A549 (cell line): Measurements from ENCODE around the gene BRAP. TPM values are rescaled to one million over a fixed set of nuclear protein-coding genes. Genes with fewer than 3 reads are reported as not detected.
"Not testable (repeated sequence)": the region's sequence is repeated elsewhere in the genome, so short reads cannot be mapped to it uniquely, and the experiment has no call there.

ENCODE experiments used
- ATAC-seq, 2 experiments: fragments of 200-7000 bp in 1 of 2; fragments of >200 bp in 1 of 2; cut with Nextera tagmentation in 1 of 2; cut with Tn5 transposase in 1 of 2; 3 replicates each; pipeline versions ENCODE4 v1.8.0 to v1.9.1; 2018 to 2020; ENCODE audit warnings: mild to moderate bottlenecking in 1 of 2, moderate library complexity in 1 of 2
- CTCF ChIA-PET: fragments of 300-600 bp; sonication (Branson Sonifier 250); formaldehyde crosslinking; extraction: SDS; loops from one replicate; lab custom pipeline; 2021; ENCODE audit warnings: antibody characterized with exemption, inconsistent platforms; lab: Yijun Ruan, JAX
- POLR2A ChIA-PET: fragments of 350-600 bp; formaldehyde crosslinking; extraction: SDS; loops from one replicate; lab custom pipeline; 2021; ENCODE audit warnings: antibody characterized with exemption, inconsistent platforms; lab: Yijun Ruan, JAX
- DNase-seq, 2 experiments: peaks; one replicate each; pipeline versions ENCODE4 v3.0.0 to v3.0.0-alpha.2; 2011 to 2016; ENCODE audit warnings: low read depth in 1 of 2, low spot score in 1 of 2
- FAIRE-seq: peaks from 2 replicates; lab custom pipeline; 2011; peaks lifted over from hg19 to GRCh38; lab: Jason Lieb, UNC
- H3K27ac ChIP-seq, 2 experiments: fragments of >200 bp; sonication (Bioruptor Twin); formaldehyde crosslinking; 3 replicates each; pipeline ENCODE4 v1.5.1; 2016 to 2017
- H3K4me1 ChIP-seq: fragments of >200 bp; sonication (Bioruptor Twin); formaldehyde crosslinking; 3 replicates; pipeline ENCODE4 v1.6.1; 2016
- H3K4me2 ChIP-seq: fragments of >200 bp; sonication (Bioruptor Twin); formaldehyde crosslinking; 3 replicates; pipeline ENCODE4 v1.6.1; 2016
- H3K4me3 ChIP-seq: fragments of >200 bp; sonication (Bioruptor Twin); formaldehyde crosslinking; 3 replicates; pipeline ENCODE4 v1.5.1; 2016
- H3K9me3 ChIP-seq: fragments of >200 bp; sonication (Bioruptor Twin); formaldehyde crosslinking; 3 replicates; pipeline ENCODE4 v1.6.1; 2016
- ATOH8 ChIP-seq: fragments of 250-450 bp; sonication (Bioruptor Pico); IDR thresholded peaks from 2 replicates; pipeline ENCODE4 v1.5.0; 2020; ENCODE audit warnings: low read depth, mild to moderate bottlenecking, moderate library complexity
- BCL3 ChIP-seq: fragments of >200 bp; sonication (Bioruptor Twin); formaldehyde crosslinking; IDR thresholded peaks from 3 replicates; pipeline ENCODE4 v1.6.1; 2016
- BHLHE40 ChIP-seq: IDR thresholded peaks from 2 replicates; pipeline ENCODE4 v1.6.1; 2012; ENCODE audit warnings: low read depth, low read length, inconsistent platforms
- E2F6 ChIP-seq: IDR thresholded peaks from 2 replicates; pipeline ENCODE4 v1.6.1; 2012; ENCODE audit warnings: low read depth, borderline replicate concordance
- EP300 ChIP-seq, 2 experiments: fragments of >200 bp; sonication (Bioruptor Twin); formaldehyde crosslinking; IDR thresholded peaks; 2 replicates in 1 of 2; 3 replicates in 1 of 2; pipeline ENCODE4 v1.6.1; 2016 to 2017
- ESRRA ChIP-seq: fragments of 150-350 bp; IDR thresholded peaks from 2 replicates; pipeline ENCODE4 v1.6.1; 2014; ENCODE audit warnings: mild to moderate bottlenecking, low read length, borderline replicate concordance
- FOSB ChIP-seq: fragments of 250-450 bp; sonication (Bioruptor Pico); IDR thresholded peaks from 2 replicates; pipeline ENCODE4 v1.5.0; 2020; ENCODE audit warnings: mild to moderate bottlenecking, moderate library complexity
- HDAC2 ChIP-seq: fragments of 200-600 bp; sonication (generic); IDR thresholded peaks from 2 replicates; pipeline ENCODE4 v1.6.1; 2016
- HOXB5 ChIP-seq: fragments of 250-450 bp; sonication (Bioruptor Pico); IDR thresholded peaks from 2 replicates; pipeline ENCODE4 v1.5.0; 2020; ENCODE audit warnings: mild to moderate bottlenecking, moderate library complexity
- JUN ChIP-seq, 2 experiments: fragments of >200 bp; sonication (Bioruptor Twin); formaldehyde crosslinking; IDR thresholded peaks; 2 replicates in 1 of 2; 3 replicates in 1 of 2; pipeline ENCODE4 v1.6.1; 2016 to 2017
- MAZ ChIP-seq: fragments of 150-350 bp; IDR thresholded peaks from 2 replicates; pipeline ENCODE4 v1.6.1; 2014; ENCODE audit warnings: antibody characterized with exemption, low read depth, low read length, borderline replicate concordance
- MYC ChIP-seq: IDR thresholded peaks from 2 replicates; pipeline ENCODE4 v1.6.1; 2012; ENCODE audit warnings: mild to moderate bottlenecking, inconsistent platforms, low read length, improper control_type of control experiment, borderline replicate concordance
- NR3C1 ChIP-seq: fragments of >200 bp; sonication (Bioruptor Twin); formaldehyde crosslinking; IDR thresholded peaks from 3 replicates; pipeline ENCODE4 v1.6.1; 2017
- PBX3 ChIP-seq: IDR thresholded peaks from 2 replicates; pipeline ENCODE4 v1.6.1; 2012
- POLR2A ChIP-seq: IDR thresholded peaks from 2 replicates; pipeline ENCODE4 v1.6.1; 2012; ENCODE audit warnings: mild to moderate bottlenecking, low read length
- POLR2AphosphoS2 ChIP-seq: conservative IDR thresholded peaks from 2 replicates; pipeline ENCODE4 v1.6.1; 2012; ENCODE audit warnings: low read length, improper control_type of control experiment, inconsistent platforms
- REST ChIP-seq: fragments of 200-600 bp; sonication (generic); IDR thresholded peaks from 2 replicates; pipeline ENCODE4 v1.6.1; 2016; ENCODE audit warnings: antibody characterized with exemption, mild to moderate bottlenecking, moderate library complexity
- RNF2 ChIP-seq: fragments of 200-600 bp; sonication (generic); IDR thresholded peaks from 2 replicates; pipeline ENCODE4 v1.6.1; 2016; ENCODE audit warnings: low read depth, mild to moderate bottlenecking, antibody characterized with exemption, moderate library complexity, borderline replicate concordance
- SMC3 ChIP-seq: fragments of >200 bp; sonication (Bioruptor Twin); formaldehyde crosslinking; IDR thresholded peaks from 3 replicates; pipeline ENCODE4 v1.6.1; 2018; ENCODE audit warnings: inconsistent platforms
- TP53 ChIP-seq: fragments of 250-450 bp; sonication (Bioruptor Pico); IDR thresholded peaks from 2 replicates; pipeline ENCODE4 v1.5.0; 2021; ENCODE audit warnings: mild to moderate bottlenecking, moderate library complexity
- ZC3H11A ChIP-seq: fragments of 450-650 bp; IDR thresholded peaks from 2 replicates; pipeline ENCODE4 v1.6.1; 2014; ENCODE audit warnings: antibody characterized with exemption, mild to moderate bottlenecking
- ZFP36 ChIP-seq: fragments of 450-650 bp; IDR thresholded peaks from 2 replicates; pipeline ENCODE4 v1.6.1; 2014; ENCODE audit warnings: borderline replicate concordance; ENCODE audit not compliant: partially characterized antibody
- WGBS: methylation state at CpG from one replicate; pipeline ENCODE4 v1.1.6; 2017; ENCODE audit errors: missing lambda C conversion rate; 5-methylcytosine and 5-hydroxymethylcytosine counted together
- polyA plus RNA-seq, 4 experiments: library from polyadenylated mRNA; depleted of rRNA in 3 of 4; stranded (reverse); fragments of >200 nt; fragmentation: RNase III in 1 of 4; extraction: RNeasy Plus Mini Kit Qiagen cat#74134 plus additional on column Dnase treatment in 1 of 4; gene quantifications; 2 replicates in 3 of 4; 3 replicates in 1 of 4; pipeline ENCODE4 v1.2.3, GENCODE V29; 2011 to 2017

BRAP gene
- polyA plus RNA-seq, 2 of the 4 experiments (the other 2 are of a cell fraction): 13.0 to 29.7 TPM

- 90% methylated on average over 6 of the region's 6 CpGs for WGBS
- Histone ChIP-seq H3K4me1 (no peaks in the 10 kb centered on the region), H3K9me3 (no peaks in the 10 kb centered on the region), H3K27ac (no peak overlapping the region), H3K4me3 (no peak overlapping the region), H3K4me2 (no peak overlapping the region)
- ATAC-seq (no peak), FAIRE-seq (no peak), DNase-seq (no peak)
- TF ChIP-seq ZC3H11A (no peak), MYC (no peak), BCL3 (no peak), PBX3 (no peak), HOXB5 (CRISPR knock-in tag) (no peak), MAZ (no peak), ESRRA (no peak), ATOH8 (CRISPR knock-in tag) (no peak), POLR2AphosphoS2 (no peak)
- ChIA-PET CTCF (interaction anchor here (0.7 kb wide), 1 partner anchor 59 kb away, joined by 3 read pairs; no protein-coding TSS in a partner anchor), POLR2A (no interaction called here)
Observed at GRCh38 chr12:111626230-111626629, 59.5 kb downstream of the BRAP start.

- no peak overlapping the region for H3K4me2 ChIP-seq
- no peak for DNase-seq
- no peak overlapping the region for H3K27ac ChIP-seq
- 83% methylated on average over 8 of the region's 8 CpGs for WGBS
- CTCF ChIA-PET: interaction anchor here (1.3 to 1.4 kb wide), 2 partner anchors 9 to 228 kb away, joined by 3 to 4 read pairs; no protein-coding TSS in a partner anchor
- peak; percentile 23 to 48; a peak in 5 of 6 replicates for ATAC-seq
- H3K4me3 ChIP-seq: no peak overlapping the region
- TF ChIP-seq BHLHE40 (no peak), POLR2A (no peak), ESRRA (no peak), NR3C1 (no peak), RNF2 (no peak), EP300 (IDR thresholded peaks at IDR 0.05) (no peak), JUN (IDR thresholded peaks at IDR 0.05) (no peak), FOSB (no peak), HDAC2 (no peak), MYC (no peak), ZC3H11A (no peak), E2F6 (no peak), SMC3 (no peak), TP53 (CRISPR knock-in tag) (no peak), ZFP36 (no peak), REST (no peak), HOXB5 (CRISPR knock-in tag) (no peak)
- H3K4me1 ChIP-seq: no peaks in the 10 kb centered on the region
- FAIRE-seq: no peak
- POLR2A ChIA-PET: interaction anchor here (0.5 kb wide), 1 partner anchor 16 kb away, joined by 3 read pairs; no protein-coding TSS in a partner anchor
- H3K9me3 ChIP-seq: no peaks in the 10 kb centered on the region
Observed at GRCh38 chr12:111624540-111624939, 61.2 kb downstream of the BRAP start.

- POLR2A ChIA-PET, ATAC-seq, H3K9me3 ChIP-seq, H3K4me1 ChIP-seq, FAIRE-seq, H3K4me3 ChIP-seq, H3K4me2 ChIP-seq, H3K27ac ChIP-seq, DNase-seq: not testable (repeated sequence)
- WGBS: 88% methylated on average over 10 of the region's 10 CpGs
- CTCF ChIA-PET: interaction anchor here (0.6 to 1.0 kb wide), 4 partner anchors 10 to 152 kb away, joined by 3 to 4 read pairs (median 3); no protein-coding TSS in a partner anchor
Observed at GRCh38 chr12:111617841-111618240, 67.9 kb downstream of the BRAP start.
